ENCODE measurements around the gene NDUFB7.

NDUFB7 gene

GRCh38 chr19:14517840-14518505 lies 53.9 kb downstream of the NDUFB7 start, which contains the start of gene DNAJB1 (continued):
- 0 out of 2 replicates have a peak, but pooled peaks have one; percentile 51 for TF ChIP-seq ZNF792 (tag by site-specific recombination; IDR thresholded peaks at IDR 0.05)
- no peak for TF ChIP-seq ZNF239 (tag by site-specific recombination; IDR thresholded peaks at IDR 0.05)
- TF ChIP-seq ZFP69B (tag by site-specific recombination; IDR thresholded peaks at IDR 0.05): peak; percentile 21; the same call in 1 of the 2 replicates
- no peak for TF ChIP-seq TSHZ1 (tag by site-specific recombination; IDR thresholded peaks at IDR 0.05; ENCODE audit: borderline replicate concordance)
- TF ChIP-seq ZNF624 (tag by site-specific recombination; IDR thresholded peaks at IDR 0.05): no peak
- peak; percentile 81 for TF ChIP-seq ZXDB (tag by site-specific recombination; IDR thresholded peaks at IDR 0.05)
- TF ChIP-seq ZNF677 (tag by site-specific recombination; IDR thresholded peaks at IDR 0.05): 0 out of 2 replicates have a peak, but pooled peaks have one; percentile 8
- TF ChIP-seq ZNF280C (tag by site-specific recombination; IDR thresholded peaks at IDR 0.05): no peak
- peak; percentile 58 for TF ChIP-seq KLF17 (tag by site-specific recombination; IDR thresholded peaks at IDR 0.05)
- TF ChIP-seq ZNF146 (tag by site-specific recombination; IDR thresholded peaks at IDR 0.05): peak; percentile 35; the same call in 1 of the 2 replicates
- 0 out of 2 replicates have a peak, but pooled peaks have one; percentile 15 for TF ChIP-seq PRDM4 (tag by site-specific recombination; IDR thresholded peaks at IDR 0.05)
- peak; percentile 70 for TF ChIP-seq SP3 (tag by site-specific recombination; IDR thresholded peaks at IDR 0.05)
- no peak for TF ChIP-seq ZNF791 (tag by site-specific recombination; IDR thresholded peaks at IDR 0.05)
- TF ChIP-seq ZSCAN16 (tag by site-specific recombination; IDR thresholded peaks at IDR 0.05): peak; percentile 23; the same call in 1 of the 2 replicates
- peak; percentile 15; the same call in 1 of the 2 replicates for TF ChIP-seq ZNF629 (tag by site-specific recombination; IDR thresholded peaks at IDR 0.05)
- TF ChIP-seq KLF16 (tag by site-specific recombination; IDR thresholded peaks at IDR 0.05): peak; percentile 83
- TF ChIP-seq AEBP2 (tag by site-specific recombination; IDR thresholded peaks at IDR 0.05; ENCODE audit: borderline replicate concordance): no peak
- peak; percentile 38 for TF ChIP-seq SP7 (tag by site-specific recombination; IDR thresholded peaks at IDR 0.05)
- no peak for TF ChIP-seq ZNF433 (tag by site-specific recombination; IDR thresholded peaks at IDR 0.05; ENCODE audit: low read depth)
- peak; percentile 8; the same call in 1 of the 2 replicates for TF ChIP-seq ZNF660 (tag by site-specific recombination; IDR thresholded peaks at IDR 0.05)
- no peak for TF ChIP-seq MZF1 (tag by site-specific recombination; IDR thresholded peaks at IDR 0.05; ENCODE audit: borderline replicate concordance)
- TF ChIP-seq ZNF837 (tag by site-specific recombination; IDR thresholded peaks at IDR 0.05): no peak
- TF ChIP-seq ZNF391 (tag by site-specific recombination; IDR thresholded peaks at IDR 0.05; ENCODE audit: borderline replicate concordance, low read depth): peak; percentile 72; the same call in 1 of the 2 replicates
- peak; percentile 63; the same call in 1 of the 2 replicates for TF ChIP-seq ZNF169 (tag by site-specific recombination; IDR thresholded peaks at IDR 0.05)
- no peak for TF ChIP-seq MEIS1 (CRISPR knock-in tag; IDR thresholded peaks at IDR 0.05; ENCODE audit: borderline replicate concordance)
- TF ChIP-seq ZNF324 (tag by site-specific recombination; IDR thresholded peaks at IDR 0.05): peak; percentile 84
- peak; percentile 13; the same call in 1 of the 2 replicates for TF ChIP-seq ZBTB44 (tag by site-specific recombination; IDR thresholded peaks at IDR 0.05)
- TF ChIP-seq IKZF3 (tag by site-specific recombination; IDR thresholded peaks at IDR 0.05): no peak

Data from HEK293 (cell line).